ENCODE measurements around the gene IRX4. TPM values are rescaled to one million over a fixed set of nuclear protein-coding genes. Genes with fewer than 3 reads are reported as not detected.

IRX4 gene
- total RNA-seq, 1 experiment from 2014 or later = 16.5 TPM

DNA sequence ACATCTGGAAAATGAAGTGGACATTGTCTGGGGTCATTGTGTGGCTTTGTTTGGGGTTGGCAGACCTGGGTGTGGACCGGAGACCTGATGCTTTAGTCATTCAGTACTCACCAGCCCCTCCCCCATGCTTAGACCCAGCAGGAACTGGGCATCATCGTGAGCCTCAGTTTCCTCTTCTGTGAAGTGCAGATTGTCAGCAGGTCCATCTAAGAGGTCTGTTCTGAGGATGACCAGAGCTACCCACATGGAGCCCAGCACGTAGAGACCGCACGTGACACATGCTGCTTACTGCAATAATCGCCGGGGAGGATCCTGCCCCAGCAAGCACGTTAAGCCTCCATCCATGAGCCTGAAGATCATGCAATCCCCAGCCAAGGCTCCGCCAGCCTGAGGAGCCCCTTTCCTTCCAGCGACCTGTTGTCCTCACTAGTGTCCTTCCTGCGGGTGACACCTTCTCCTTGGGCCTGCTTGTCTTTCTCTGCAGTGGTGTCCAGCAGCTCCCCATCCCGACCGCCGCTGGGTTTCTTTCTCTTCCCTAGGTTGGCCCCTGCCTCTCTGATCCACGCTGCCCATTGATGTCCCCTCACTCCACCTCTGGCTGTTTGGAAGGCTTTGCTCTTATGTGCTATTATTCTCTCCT is 26.7 kb upstream of the IRX4 start:
- H3K4me3 ChIP-seq (replicated peaks in 1 of 2; ENCODE audit: low read depth in 1 of 2, low read length in 2 of 2) = no peak overlapping the region

DNA sequence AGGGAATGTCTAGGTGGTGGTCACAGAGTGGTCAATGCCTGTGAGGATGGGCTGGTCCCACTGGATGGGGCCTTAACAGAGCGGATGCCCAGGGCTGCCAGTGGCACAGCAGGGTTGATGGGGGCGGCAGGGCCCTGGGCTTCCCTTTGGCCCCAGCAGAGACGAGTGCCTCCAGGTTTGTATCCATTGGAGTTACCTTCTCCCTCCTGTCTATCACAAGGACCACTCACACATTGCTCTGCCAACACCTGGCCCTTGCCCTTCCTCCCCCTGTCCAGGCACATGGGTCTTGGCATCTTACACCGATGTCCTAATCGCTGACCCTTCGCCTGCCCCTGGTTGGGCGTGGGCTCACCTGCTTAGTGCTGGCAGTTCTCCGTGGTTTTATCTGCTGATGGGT is 26.2 kb upstream of the IRX4 start:
- Histone ChIP-seq H3K4me2 (ENCODE audit: low read length) (no peak overlapping the region), H3K27ac (ENCODE audit: low read depth, low read length) (no peak overlapping the region), H3K36me3 (ENCODE audit: control insufficient read depth in 1 of 2, insufficient read depth in 2 of 2, low read length in 2 of 2) (no peaks in the 10 kb centered on the region), H3K27me3 (ENCODE audit: insufficient read depth, low read length) (no peaks in the 10 kb centered on the region), H3K4me1 (ENCODE audit: control insufficient read depth in 1 of 2, insufficient read depth in 2 of 2, low read length in 2 of 2) (no peaks in the 10 kb centered on the region), H3K9ac (ENCODE audit: low read length) (no peak overlapping the region), H3K9me2 (ENCODE audit: insufficient read depth) (no peaks in the 10 kb centered on the region), H4K20me1 (ENCODE audit: insufficient read depth) (no peaks in the 10 kb centered on the region), H3K79me2 (ENCODE audit: insufficient read depth, low read length) (no peaks in the 10 kb centered on the region), H2AFZ (ENCODE audit: low read depth, low read length, poor library complexity, severe bottlenecking) (no peak overlapping the region), H3K4me3 (replicated peaks in 1 of 2; ENCODE audit: low read depth in 1 of 2, low read length in 2 of 2) (no peak overlapping the region), H3K9me3 (ENCODE audit: control insufficient read depth in 1 of 2, insufficient read depth in 1 of 2, low read depth in 1 of 2, low read length in 2 of 2) (no peaks in the 10 kb centered on the region)
- TF ChIP-seq EZH2phosphoT487 (IDR thresholded peaks at IDR 0.05; ENCODE audit: borderline replicate concordance) (no peak), SRF (IDR thresholded peaks at IDR 0.05; ENCODE audit: low read depth) (no peak), ELF1 (IDR thresholded peaks at IDR 0.05; ENCODE audit: borderline replicate concordance, low read depth) (no peak), CEBPB (IDR thresholded peaks at IDR 0.05; ENCODE audit: low read depth) (no peak), MAX (IDR thresholded peaks at IDR 0.05) (no peak), YY1 (IDR thresholded peaks at IDR 0.05; ENCODE audit: extremely low read depth, insufficient replicate concordance, low read depth, low read length) (no peak), ATF3 (IDR thresholded peaks at IDR 0.05) (no peak), ZNF274 (IDR thresholded peaks at IDR 0.05; ENCODE audit: low read depth, low read length) (no peak), SIN3A (IDR thresholded peaks at IDR 0.05; ENCODE audit: low read depth) (no peak), SP1 (IDR thresholded peaks at IDR 0.05; ENCODE audit: low read depth) (no peak), EZH2 (IDR thresholded peaks at IDR 0.05) (no peak), FOSL1 (IDR thresholded peaks at IDR 0.05; ENCODE audit: low read depth) (no peak), POLR2A (IDR thresholded peaks at IDR 0.05; ENCODE audit: borderline replicate concordance, extremely low read depth, insufficient read depth, insufficient read length) (no peak), JUND (IDR thresholded peaks at IDR 0.05) (no peak), TCF7L2 (IDR thresholded peaks at IDR 0.05; ENCODE audit: borderline replicate concordance, extremely low read depth, insufficient read depth, insufficient read length) (no peak), CBX3 (IDR thresholded peaks at IDR 0.05; ENCODE audit: low read depth) (no peak)
- TF ChIP-seq, protein P1, sequence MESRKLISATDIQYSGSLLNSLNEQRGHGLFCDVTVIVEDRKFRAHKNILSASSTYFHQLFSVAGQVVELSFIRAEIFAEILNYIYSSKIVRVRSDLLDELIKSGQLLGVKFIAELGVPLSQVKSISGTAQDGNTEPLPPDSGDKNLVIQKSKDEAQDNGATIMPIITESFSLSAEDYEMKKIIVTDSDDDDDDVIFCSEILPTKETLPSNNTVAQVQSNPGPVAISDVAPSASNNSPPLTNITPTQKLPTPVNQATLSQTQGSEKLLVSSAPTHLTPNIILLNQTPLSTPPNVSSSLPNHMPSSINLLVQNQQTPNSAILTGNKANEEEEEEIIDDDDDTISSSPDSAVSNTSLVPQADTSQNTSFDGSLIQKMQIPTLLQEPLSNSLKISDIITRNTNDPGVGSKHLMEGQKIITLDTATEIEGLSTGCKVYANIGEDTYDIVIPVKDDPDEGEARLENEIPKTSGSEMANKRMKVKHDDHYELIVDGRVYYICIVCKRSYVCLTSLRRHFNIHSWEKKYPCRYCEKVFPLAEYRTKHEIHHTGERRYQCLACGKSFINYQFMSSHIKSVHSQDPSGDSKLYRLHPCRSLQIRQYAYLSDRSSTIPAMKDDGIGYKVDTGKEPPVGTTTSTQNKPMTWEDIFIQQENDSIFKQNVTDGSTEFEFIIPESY (IDR thresholded peaks at IDR 0.05; ENCODE audit: extremely low read depth, insufficient replicate concordance, low read length) = no peak
- BruUV-seq (replicated peaks) = no TSS peak
- RAD21 ChIA-PET (ENCODE audit: low non-redundant PET in 1 of 2, low total read pairs in 2 of 2, uncharacterized antibody in 2 of 2, unreplicated experiment in 2 of 2) = no interaction called here
- POLR2A ChIA-PET = no interaction called here
- CTCF ChIA-PET = no interaction called here
- no peak for DNase-seq (ENCODE audit: low read depth, low spot score)
- ATAC-seq = no peak
- intact Hi-C loops (cut with micrococcal nuclease) = no loop called here

More for the DNA sequence above, 26.7 kb upstream of the IRX4 start:
- H3K27me3 ChIP-seq (ENCODE audit: insufficient read depth, low read length) = no peaks in the 10 kb centered on the region
- no peaks in the 10 kb centered on the region for H3K4me1 ChIP-seq (ENCODE audit: control insufficient read depth in 1 of 2, insufficient read depth in 2 of 2, low read length in 2 of 2)
- no peak overlapping the region for H3K9ac ChIP-seq (ENCODE audit: low read length)
- BruUV-seq (replicated peaks) = no TSS peak
- intact Hi-C loops (cut with micrococcal nuclease) = no loop called here
- H2AFZ ChIP-seq (ENCODE audit: low read depth, low read length, poor library complexity, severe bottlenecking) = no peak overlapping the region
- ChIA-PET CTCF (no interaction called here), RAD21 (ENCODE audit: low non-redundant PET in 1 of 2, low total read pairs in 2 of 2, uncharacterized antibody in 2 of 2, unreplicated experiment in 2 of 2) (no interaction called here), POLR2A (no interaction called here)
- DNase-seq (ENCODE audit: low read depth, low spot score) (no peak), ATAC-seq (no peak)
- no peaks in the 10 kb centered on the region for H3K79me2 ChIP-seq (ENCODE audit: insufficient read depth, low read length)
- no peak overlapping the region for H3K27ac ChIP-seq (ENCODE audit: low read depth, low read length)
- H3K36me3 ChIP-seq (ENCODE audit: control insufficient read depth in 1 of 2, insufficient read depth in 2 of 2, low read length in 2 of 2) = no peaks in the 10 kb centered on the region
- H3K9me3 ChIP-seq (ENCODE audit: control insufficient read depth in 1 of 2, insufficient read depth in 1 of 2, low read depth in 1 of 2, low read length in 2 of 2) = no peaks in the 10 kb centered on the region
- H3K9me2 ChIP-seq (ENCODE audit: insufficient read depth) = no peaks in the 10 kb centered on the region
- no peak for TF ChIP-seq SP1 (IDR thresholded peaks at IDR 0.05; ENCODE audit: low read depth)
- no peak for TF ChIP-seq TCF7L2 (IDR thresholded peaks at IDR 0.05; ENCODE audit: borderline replicate concordance, extremely low read depth, insufficient read depth, insufficient read length)
- no peak for TF ChIP-seq CBX3 (IDR thresholded peaks at IDR 0.05; ENCODE audit: low read depth)
- TF ChIP-seq ZFX (IDR thresholded peaks at IDR 0.05) = no peak
- TF ChIP-seq POLR2AphosphoS5 (IDR thresholded peaks at IDR 0.05; ENCODE audit: low read depth, low read length) = no peak
- no peak for TF ChIP-seq EZH2 (IDR thresholded peaks at IDR 0.05)
- no peaks in the 10 kb centered on the region for H4K20me1 ChIP-seq (ENCODE audit: insufficient read depth)
- no peak overlapping the region for H3K4me2 ChIP-seq (ENCODE audit: low read length)

All from HCT116 (cell line).